ENCODE results near the gene CMTM4.
"Not testable (repeated sequence)": the region's sequence is repeated elsewhere in the genome, so short reads cannot be mapped to it uniquely, and the experiment has no call there.

CMTM4 gene

GRCh38 chr16:66629856-66630255, 66.7 kb downstream of the CMTM4 start:
- Histone ChIP-seq H3K4me3 (ENCODE audit: insufficient read depth, low read length, poor library complexity, severe bottlenecking) (no peak overlapping the region), H3K4me2 (ENCODE audit: low read depth, low read length, poor library complexity, severe bottlenecking) (no peak overlapping the region), H3K9ac (ENCODE audit: low read length) (no peak overlapping the region), H3K27me3 (ENCODE audit: low read length) (no peaks in the 10 kb centered on the region), H3K27ac (ENCODE audit: low read depth, low read length) (no peak overlapping the region), H3K36me3 (ENCODE audit: low read length) (no peaks in the 10 kb centered on the region), H3K79me2 (ENCODE audit: insufficient read depth, low read length) (no peaks in the 10 kb centered on the region), H3K9me2 (replicated peaks; ENCODE audit: insufficient read depth, low read length) (no peaks in the 10 kb centered on the region), H3K9me3 (ENCODE audit: insufficient read depth, low read length) (no peaks in the 10 kb centered on the region), H3F3A (ENCODE audit: insufficient read depth) (no peaks in the 10 kb centered on the region), H2AFZ (ENCODE audit: low read depth, low read length, severe bottlenecking) (no peak overlapping the region), H4K20me1 (ENCODE audit: low read depth, low read length) (no peaks in the 10 kb centered on the region)
- TF ChIP-seq CTCF (IDR thresholded peaks at IDR 0.05; ENCODE audit: insufficient read depth, low read length, poor library complexity, severe bottlenecking) (no peak), EZH2phosphoT487 (conservative IDR thresholded peaks at IDR 0.05; ENCODE audit: low read length) (no peak)

GRCh38 chr16:66627611-66628378, 68.7 kb downstream of the CMTM4 start:
- H3K4me2 ChIP-seq (ENCODE audit: low read depth, low read length, poor library complexity, severe bottlenecking); H3K9me2 ChIP-seq (replicated peaks; ENCODE audit: insufficient read depth, low read length); H3K27ac ChIP-seq (ENCODE audit: low read depth, low read length); H2AFZ ChIP-seq (ENCODE audit: low read depth, low read length, severe bottlenecking); H3K36me3 ChIP-seq (ENCODE audit: low read length); H3F3A ChIP-seq (ENCODE audit: insufficient read depth); H3K9me3 ChIP-seq (ENCODE audit: insufficient read depth, low read length); H3K27me3 ChIP-seq (ENCODE audit: low read length); H3K9ac ChIP-seq (ENCODE audit: low read length); H3K79me2 ChIP-seq (ENCODE audit: insufficient read depth, low read length); H4K20me1 ChIP-seq (ENCODE audit: low read depth, low read length); H3K4me3 ChIP-seq (ENCODE audit: insufficient read depth, low read length, poor library complexity, severe bottlenecking): not testable (repeated sequence)

- Histone ChIP-seq H3K9me2 (replicated peaks; ENCODE audit: insufficient read depth, low read length) (no peaks in the 10 kb centered on the region), H3K4me3 (ENCODE audit: insufficient read depth, low read length, poor library complexity, severe bottlenecking) (no peak overlapping the region)
These were observed 72.8 kb downstream of the CMTM4 start for GRCh38 chr16:66623755-66624154.

More at GRCh38 chr16:66623755-66624154, 72.8 kb downstream of the CMTM4 start:
- Histone ChIP-seq H4K20me1 (ENCODE audit: low read depth, low read length) (no peaks in the 10 kb centered on the region), H3K79me2 (ENCODE audit: insufficient read depth, low read length) (no peaks in the 10 kb centered on the region), H3K9ac (ENCODE audit: low read length) (no peak overlapping the region), H3K36me3 (ENCODE audit: low read length) (no peaks in the 10 kb centered on the region), H3K4me2 (ENCODE audit: low read depth, low read length, poor library complexity, severe bottlenecking) (no peak overlapping the region), H3K27me3 (ENCODE audit: low read length) (no peaks in the 10 kb centered on the region), H2AFZ (ENCODE audit: low read depth, low read length, severe bottlenecking) (no peak overlapping the region), H3K9me3 (ENCODE audit: insufficient read depth, low read length) (no peaks in the 10 kb centered on the region), H3K27ac (ENCODE audit: low read depth, low read length) (no peak overlapping the region), H3F3A (ENCODE audit: insufficient read depth) (no peaks in the 10 kb centered on the region)
- TF ChIP-seq EZH2phosphoT487 (conservative IDR thresholded peaks at IDR 0.05; ENCODE audit: low read length) (no peak), CTCF (IDR thresholded peaks at IDR 0.05; ENCODE audit: insufficient read depth, low read length, poor library complexity, severe bottlenecking) (no peak)

Measured in SU-DHL-6 (cell line).